ENCODE measurements around the gene SAMMSON. TPM values are rescaled to one million over a fixed set of nuclear protein-coding genes. Genes with fewer than 3 reads are reported as not detected.

Gene SAMMSON
- total and polyA plus RNA-seq, 9 of the 15 experiments (the other 6 are each of a cell fraction or from before 2014, with no cell fraction given) = 0.65 to 4.4 (median 1.9) TPM

DNA sequence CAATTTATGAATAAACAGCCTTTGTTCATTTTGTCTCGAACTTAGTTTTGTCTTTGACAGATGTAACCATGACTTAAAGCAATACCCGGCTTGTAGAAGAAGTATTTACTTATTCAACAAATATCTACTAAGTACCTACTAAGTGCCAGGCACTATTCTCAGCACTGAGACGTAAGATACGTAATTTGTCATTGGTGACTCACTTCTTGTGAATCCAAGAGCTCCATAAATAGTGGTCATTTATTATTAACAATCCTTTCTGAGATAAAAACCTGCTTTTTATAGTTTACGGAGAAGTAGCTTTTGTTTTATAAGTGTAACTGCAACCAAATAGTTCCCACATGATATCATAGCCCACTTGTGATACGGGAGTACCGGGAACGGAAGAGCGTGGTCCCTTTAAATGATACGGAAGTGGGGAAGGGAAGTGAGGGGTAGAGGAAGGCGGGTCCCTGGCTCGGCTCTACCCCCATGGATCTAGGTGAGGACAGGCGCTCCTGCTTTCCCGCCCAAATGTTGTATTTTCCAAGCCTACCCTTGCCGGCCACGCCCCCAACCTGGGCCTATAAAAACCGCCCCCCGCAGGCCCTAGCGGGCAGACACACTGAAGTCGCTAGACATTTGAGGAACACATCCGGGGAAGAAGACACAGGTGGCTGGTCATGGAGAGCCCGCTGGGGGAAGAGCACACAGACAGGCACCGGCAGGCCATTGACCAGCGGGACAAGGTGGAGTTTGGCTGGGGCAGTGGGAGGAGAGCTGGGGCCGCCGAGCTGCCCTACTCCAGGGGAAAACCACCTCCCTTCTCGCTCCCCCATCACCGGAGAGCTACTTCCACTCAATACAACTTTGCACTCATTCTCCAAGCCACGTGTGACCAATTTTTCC, at the start of gene SAMMSON (continued):
- TF ChIP-seq, protein P1, sequence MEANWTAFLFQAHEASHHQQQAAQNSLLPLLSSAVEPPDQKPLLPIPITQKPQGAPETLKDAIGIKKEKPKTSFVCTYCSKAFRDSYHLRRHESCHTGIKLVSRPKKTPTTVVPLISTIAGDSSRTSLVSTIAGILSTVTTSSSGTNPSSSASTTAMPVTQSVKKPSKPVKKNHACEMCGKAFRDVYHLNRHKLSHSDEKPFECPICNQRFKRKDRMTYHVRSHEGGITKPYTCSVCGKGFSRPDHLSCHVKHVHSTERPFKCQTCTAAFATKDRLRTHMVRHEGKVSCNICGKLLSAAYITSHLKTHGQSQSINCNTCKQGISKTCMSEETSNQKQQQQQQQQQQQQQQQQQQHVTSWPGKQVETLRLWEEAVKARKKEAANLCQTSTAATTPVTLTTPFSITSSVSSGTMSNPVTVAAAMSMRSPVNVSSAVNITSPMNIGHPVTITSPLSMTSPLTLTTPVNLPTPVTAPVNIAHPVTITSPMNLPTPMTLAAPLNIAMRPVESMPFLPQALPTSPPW (CRISPR knock-in tag; IDR thresholded peaks at IDR 0.05) = peak; percentile 91
- TF ChIP-seq ZBTB8A (IDR thresholded peaks at IDR 0.05; ENCODE audit: partially characterized antibody) = no peak
- no peak for TF ChIP-seq LARP7 (IDR thresholded peaks at IDR 0.05)
- no peak for TF ChIP-seq ZC3H4 (CRISPR knock-in tag; IDR thresholded peaks at IDR 0.05; ENCODE audit: borderline replicate concordance)
- TF ChIP-seq EZH2 (IDR thresholded peaks at IDR 0.05; ENCODE audit: borderline replicate concordance, low read depth, low read length) = no peak
- peak; percentile 70; the same call in 1 of the 2 replicates for TF ChIP-seq POLR2AphosphoS2 (IDR thresholded peaks at IDR 0.05; ENCODE audit: low read length)
- TF ChIP-seq, protein P2, sequence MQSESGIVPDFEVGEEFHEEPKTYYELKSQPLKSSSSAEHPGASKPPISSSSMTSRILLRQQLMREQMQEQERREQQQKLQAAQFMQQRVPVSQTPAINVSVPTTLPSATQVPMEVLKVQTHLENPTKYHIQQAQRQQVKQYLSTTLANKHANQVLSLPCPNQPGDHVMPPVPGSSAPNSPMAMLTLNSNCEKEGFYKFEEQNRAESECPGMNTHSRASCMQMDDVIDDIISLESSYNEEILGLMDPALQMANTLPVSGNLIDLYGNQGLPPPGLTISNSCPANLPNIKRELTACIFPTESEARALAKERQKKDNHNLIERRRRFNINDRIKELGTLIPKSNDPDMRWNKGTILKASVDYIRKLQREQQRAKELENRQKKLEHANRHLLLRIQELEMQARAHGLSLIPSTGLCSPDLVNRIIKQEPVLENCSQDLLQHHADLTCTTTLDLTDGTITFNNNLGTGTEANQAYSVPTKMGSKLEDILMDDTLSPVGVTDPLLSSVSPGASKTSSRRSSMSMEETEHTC (IDR thresholded peaks at IDR 0.05) = no peak
- TF ChIP-seq, protein P3, sequence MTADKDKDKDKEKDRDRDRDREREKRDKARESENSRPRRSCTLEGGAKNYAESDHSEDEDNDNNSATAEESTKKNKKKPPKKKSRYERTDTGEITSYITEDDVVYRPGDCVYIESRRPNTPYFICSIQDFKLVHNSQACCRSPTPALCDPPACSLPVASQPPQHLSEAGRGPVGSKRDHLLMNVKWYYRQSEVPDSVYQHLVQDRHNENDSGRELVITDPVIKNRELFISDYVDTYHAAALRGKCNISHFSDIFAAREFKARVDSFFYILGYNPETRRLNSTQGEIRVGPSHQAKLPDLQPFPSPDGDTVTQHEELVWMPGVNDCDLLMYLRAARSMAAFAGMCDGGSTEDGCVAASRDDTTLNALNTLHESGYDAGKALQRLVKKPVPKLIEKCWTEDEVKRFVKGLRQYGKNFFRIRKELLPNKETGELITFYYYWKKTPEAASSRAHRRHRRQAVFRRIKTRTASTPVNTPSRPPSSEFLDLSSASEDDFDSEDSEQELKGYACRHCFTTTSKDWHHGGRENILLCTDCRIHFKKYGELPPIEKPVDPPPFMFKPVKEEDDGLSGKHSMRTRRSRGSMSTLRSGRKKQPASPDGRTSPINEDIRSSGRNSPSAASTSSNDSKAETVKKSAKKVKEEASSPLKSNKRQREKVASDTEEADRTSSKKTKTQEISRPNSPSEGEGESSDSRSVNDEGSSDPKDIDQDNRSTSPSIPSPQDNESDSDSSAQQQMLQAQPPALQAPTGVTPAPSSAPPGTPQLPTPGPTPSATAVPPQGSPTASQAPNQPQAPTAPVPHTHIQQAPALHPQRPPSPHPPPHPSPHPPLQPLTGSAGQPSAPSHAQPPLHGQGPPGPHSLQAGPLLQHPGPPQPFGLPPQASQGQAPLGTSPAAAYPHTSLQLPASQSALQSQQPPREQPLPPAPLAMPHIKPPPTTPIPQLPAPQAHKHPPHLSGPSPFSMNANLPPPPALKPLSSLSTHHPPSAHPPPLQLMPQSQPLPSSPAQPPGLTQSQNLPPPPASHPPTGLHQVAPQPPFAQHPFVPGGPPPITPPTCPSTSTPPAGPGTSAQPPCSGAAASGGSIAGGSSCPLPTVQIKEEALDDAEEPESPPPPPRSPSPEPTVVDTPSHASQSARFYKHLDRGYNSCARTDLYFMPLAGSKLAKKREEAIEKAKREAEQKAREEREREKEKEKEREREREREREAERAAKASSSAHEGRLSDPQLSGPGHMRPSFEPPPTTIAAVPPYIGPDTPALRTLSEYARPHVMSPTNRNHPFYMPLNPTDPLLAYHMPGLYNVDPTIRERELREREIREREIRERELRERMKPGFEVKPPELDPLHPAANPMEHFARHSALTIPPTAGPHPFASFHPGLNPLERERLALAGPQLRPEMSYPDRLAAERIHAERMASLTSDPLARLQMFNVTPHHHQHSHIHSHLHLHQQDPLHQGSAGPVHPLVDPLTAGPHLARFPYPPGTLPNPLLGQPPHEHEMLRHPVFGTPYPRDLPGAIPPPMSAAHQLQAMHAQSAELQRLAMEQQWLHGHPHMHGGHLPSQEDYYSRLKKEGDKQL (CRISPR knock-in tag; IDR thresholded peaks at IDR 0.05; ENCODE audit: borderline replicate concordance) = no peak
- no peak for TF ChIP-seq MED1 (CRISPR knock-in tag; IDR thresholded peaks at IDR 0.05; ENCODE audit: borderline replicate concordance)
- no peak for TF ChIP-seq BRD9 (IDR thresholded peaks at IDR 0.05; ENCODE audit: low read depth, partially characterized antibody)
- TF ChIP-seq, protein P4, sequence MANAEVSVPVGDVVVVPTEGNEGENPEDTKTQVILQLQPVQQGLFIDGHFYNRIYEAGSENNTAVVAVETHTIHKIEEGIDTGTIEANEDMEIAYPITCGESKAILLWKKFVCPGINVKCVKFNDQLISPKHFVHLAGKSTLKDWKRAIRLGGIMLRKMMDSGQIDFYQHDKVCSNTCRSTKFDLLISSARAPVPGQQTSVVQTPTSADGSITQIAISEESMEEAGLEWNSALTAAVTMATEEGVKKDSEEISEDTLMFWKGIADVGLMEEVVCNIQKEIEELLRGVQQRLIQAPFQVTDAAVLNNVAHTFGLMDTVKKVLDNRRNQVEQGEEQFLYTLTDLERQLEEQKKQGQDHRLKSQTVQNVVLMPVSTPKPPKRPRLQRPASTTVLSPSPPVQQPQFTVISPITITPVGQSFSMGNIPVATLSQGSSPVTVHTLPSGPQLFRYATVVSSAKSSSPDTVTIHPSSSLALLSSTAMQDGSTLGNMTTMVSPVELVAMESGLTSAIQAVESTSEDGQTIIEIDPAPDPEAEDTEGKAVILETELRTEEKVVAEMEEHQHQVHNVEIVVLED (CRISPR knock-in tag; IDR thresholded peaks at IDR 0.05) = no peak
- TF ChIP-seq CCNT2 (IDR thresholded peaks at IDR 0.05; ENCODE audit: borderline replicate concordance, extremely low read depth, insufficient read length, low read depth, low read length) = peak; percentile 22
- no peak for TF ChIP-seq KAT7 (CRISPR knock-in tag; IDR thresholded peaks at IDR 0.05; ENCODE audit: borderline replicate concordance)
- no peak for TF ChIP-seq ERF (CRISPR knock-in tag; IDR thresholded peaks at IDR 0.05)
- no peak for TF ChIP-seq RAD51 (IDR thresholded peaks at IDR 0.05; ENCODE audit: borderline replicate concordance, low read depth)
- TF ChIP-seq HNRNPLL (IDR thresholded peaks at IDR 0.05; ENCODE audit: low read depth, low read length, poor library complexity, severe bottlenecking) = peak; percentile 56
- TF ChIP-seq FOXJ2 (tag; IDR thresholded peaks at IDR 0.05) = no peak

Data from K562 (cell line).